ENCODE results near the gene TMEM134. TPM values are rescaled to one million over a fixed set of nuclear protein-coding genes. Genes with fewer than 3 reads are reported as not detected.
A peak's percentile ranks its signal among the peaks of the same experiment; 100 is the strongest.

TMEM134 gene
- total and polyA plus RNA-seq, 10 of the 15 experiments (the other 5 are each of a cell fraction or from before 2014, with no cell fraction given): 1.6 to 93.8 (median 27.8) TPM

GRCh38 chr11:67505605-67506396 lies 36.8 kb upstream of the TMEM134 start (continued):
- TF ChIP-seq PRDM15 (CRISPR knock-in tag; IDR thresholded peaks at IDR 0.05) (no peak), CEBPB (IDR thresholded peaks at IDR 0.05; ENCODE audit: borderline replicate concordance in 1 of 2, low read depth in 2 of 2, low read length in 2 of 2) (no peak), GATAD2B (conservative IDR thresholded peaks at IDR 0.05; ENCODE audit: low read depth) (peak; percentile 86), RAD51 (IDR thresholded peaks at IDR 0.05) (no peak), POU2F2 (IDR thresholded peaks at IDR 0.05; ENCODE audit: borderline replicate concordance, low read depth, low read length) (peak; percentile 47; the same call in 1 of the 3 replicates), RBBP5 (conservative IDR thresholded peaks at IDR 0.05) (no peak)

Measured in GM12878 (cell line).